Measurements from ENCODE around the gene SLC41A2.
"Not testable (repeated sequence)": the region's sequence is repeated elsewhere in the genome, so short reads cannot be mapped to it uniquely, and the experiment has no call there.

The SLC41A2 gene, protein sequence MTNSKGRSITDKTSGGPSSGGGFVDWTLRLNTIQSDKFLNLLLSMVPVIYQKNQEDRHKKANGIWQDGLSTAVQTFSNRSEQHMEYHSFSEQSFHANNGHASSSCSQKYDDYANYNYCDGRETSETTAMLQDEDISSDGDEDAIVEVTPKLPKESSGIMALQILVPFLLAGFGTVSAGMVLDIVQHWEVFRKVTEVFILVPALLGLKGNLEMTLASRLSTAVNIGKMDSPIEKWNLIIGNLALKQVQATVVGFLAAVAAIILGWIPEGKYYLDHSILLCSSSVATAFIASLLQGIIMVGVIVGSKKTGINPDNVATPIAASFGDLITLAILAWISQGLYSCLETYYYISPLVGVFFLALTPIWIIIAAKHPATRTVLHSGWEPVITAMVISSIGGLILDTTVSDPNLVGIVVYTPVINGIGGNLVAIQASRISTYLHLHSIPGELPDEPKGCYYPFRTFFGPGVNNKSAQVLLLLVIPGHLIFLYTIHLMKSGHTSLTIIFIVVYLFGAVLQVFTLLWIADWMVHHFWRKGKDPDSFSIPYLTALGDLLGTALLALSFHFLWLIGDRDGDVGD

DNA sequence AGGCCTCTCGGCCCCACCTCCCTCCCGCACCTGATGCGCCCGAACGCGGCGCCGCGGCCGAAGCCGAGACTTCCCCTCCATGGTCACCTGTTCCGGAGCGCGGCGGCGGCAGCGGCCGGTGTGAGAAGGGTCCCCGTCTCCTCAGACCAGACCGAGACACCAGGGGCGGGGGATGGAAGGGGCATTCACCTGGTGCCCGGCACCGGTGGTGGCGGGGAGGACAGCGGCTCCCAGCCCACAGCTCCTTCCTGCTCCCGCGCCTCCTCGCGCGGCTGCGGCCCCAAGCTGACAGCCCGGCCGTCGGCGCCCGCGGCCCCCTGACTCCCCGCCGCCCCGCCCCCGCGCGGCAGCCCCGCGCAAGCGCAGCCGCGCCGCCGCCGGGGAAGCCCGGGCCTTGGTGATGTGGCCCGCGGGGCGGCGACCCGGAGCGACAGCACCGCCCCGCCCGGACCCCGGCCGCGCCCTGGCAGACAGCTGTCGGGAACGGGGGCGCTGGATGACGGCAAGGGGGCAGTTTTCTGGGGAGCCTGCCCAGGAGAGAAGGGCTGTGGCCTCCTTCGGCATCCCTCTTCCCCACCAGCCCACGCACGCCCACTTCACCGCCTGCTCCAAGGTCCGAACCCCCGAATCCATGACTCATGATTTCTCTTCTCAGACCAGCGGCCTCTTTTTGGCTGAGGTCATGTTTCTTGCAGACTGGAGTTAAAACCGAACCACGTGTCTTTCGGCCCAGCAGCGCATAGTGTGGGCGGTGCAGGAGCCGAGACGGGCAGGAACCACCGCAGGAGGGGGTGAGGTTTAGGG is at the start of gene SLC41A2:
Gene SLC41A2, minus strand, starts transcription at position 290 of the 804 bp plus-strand sequence. CDS start 29,763 bp downstream, outside the sequence.
- DNase-seq (ENCODE audit: low read depth in 2 of 2) = peak; percentile 62 to 76

GRCh38 chr12:105001476-105001875 is 43.4 kb upstream of the SLC41A2 start:
- no peak for DNase-seq (ENCODE audit: low read depth in 2 of 2)

DNA sequence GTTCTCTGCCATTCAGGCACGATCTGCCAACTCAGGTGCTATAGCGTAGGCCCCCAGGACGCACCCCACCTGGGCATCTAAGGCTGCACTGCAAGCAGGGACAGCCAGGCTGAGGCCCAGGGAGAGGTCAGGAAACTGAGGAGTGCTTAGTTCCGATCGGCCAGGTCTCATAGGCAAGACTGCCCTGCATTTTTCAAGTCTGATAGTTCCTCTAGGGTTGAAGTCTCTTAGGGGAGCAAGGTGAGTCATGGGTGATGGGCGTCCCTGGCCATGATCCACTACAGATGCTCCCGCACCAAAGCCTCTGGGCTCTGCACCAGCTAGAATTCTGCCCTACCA is 41.2 kb upstream of the SLC41A2 start:
- DNase-seq (ENCODE audit: low read depth in 2 of 2) = no peak

DNA sequence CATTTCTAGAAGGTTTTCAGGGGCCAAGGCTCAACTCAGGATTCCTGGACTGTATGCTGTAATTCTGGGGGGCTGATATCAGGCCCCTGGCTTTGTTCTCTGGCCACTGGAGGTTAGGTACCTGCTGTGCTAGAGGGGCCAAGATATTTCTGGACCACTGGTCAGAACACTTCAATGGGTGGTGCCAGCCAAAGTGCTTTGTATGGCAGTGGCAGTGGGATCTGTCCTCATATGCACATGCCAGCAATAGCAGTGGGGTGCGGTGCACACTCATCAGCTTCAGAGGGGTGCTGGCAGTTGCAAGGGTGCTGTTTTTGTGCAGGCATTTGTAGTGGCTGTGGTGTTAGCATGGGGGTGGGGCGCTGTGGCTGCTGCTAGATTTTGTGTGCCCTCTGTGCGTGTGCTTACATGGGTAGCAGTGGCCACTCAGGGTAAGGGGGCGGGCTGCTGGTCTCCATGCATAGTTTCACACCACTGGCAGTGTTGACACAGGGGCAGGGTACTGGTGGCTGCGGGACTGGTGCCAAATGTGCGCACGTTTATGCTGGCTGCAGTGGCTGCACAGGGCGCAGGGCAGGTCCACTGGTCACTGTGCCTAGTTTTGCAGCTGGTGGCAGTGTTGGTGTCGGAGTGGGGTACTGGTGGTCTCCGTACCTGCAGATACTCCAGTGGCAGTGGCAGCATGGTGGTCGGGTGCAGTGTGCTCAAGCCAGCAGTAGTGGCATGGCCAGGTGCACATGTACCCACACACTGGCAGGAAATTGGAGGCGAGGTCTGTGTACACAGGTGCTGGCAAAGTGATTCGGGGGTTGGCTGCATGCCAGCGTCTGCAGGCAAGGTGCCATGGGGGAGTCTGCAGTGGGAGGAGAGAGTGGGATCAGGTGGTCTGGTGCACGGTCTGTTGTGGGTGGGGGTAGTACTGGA is 40.6 kb upstream of the SLC41A2 start:
- no peak for DNase-seq (ENCODE audit: low read depth in 2 of 2)

- DNase-seq (ENCODE audit: low read depth in 2 of 2) = no peak
These were observed 39.5 kb upstream of the SLC41A2 start for GRCh38 chr12:104997541-104997940.

- DNase-seq (ENCODE audit: low read depth in 2 of 2) = no peak
These were observed 36.2 kb upstream of the SLC41A2 start for GRCh38 chr12:104994336-104994735.

DNA sequence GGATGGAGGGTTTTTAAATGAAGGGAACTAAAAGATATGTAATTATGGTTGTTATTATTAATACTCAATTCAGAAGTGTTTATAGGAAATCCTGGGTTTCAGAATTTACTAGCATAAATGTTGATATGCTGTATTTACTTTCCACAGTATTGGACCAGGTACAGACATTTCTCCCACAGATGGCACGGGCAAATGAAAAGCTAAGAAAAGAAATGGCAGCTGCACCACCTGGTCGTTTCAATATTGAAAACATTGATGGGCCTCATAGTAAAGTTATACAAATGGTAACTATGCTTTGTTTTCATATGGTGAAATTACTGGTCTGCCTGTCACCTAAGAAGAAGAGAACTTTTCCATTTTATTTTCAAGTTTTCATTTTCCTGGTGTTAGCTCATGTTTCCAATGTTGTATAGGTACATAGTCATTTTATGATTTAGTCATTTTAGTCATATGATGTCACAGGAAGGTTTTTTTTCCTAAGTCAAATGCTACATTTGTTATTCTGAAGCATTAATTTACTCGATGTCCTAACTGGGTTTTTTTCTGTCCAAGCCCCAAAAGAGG is 33.6 kb upstream of the SLC41A2 start:
- no peak for DNase-seq (ENCODE audit: low read depth in 2 of 2)

- DNase-seq (ENCODE audit: low read depth in 2 of 2) = no peak
These were observed 32.9 kb upstream of the SLC41A2 start for GRCh38 chr12:104990950-104991349.

DNA sequence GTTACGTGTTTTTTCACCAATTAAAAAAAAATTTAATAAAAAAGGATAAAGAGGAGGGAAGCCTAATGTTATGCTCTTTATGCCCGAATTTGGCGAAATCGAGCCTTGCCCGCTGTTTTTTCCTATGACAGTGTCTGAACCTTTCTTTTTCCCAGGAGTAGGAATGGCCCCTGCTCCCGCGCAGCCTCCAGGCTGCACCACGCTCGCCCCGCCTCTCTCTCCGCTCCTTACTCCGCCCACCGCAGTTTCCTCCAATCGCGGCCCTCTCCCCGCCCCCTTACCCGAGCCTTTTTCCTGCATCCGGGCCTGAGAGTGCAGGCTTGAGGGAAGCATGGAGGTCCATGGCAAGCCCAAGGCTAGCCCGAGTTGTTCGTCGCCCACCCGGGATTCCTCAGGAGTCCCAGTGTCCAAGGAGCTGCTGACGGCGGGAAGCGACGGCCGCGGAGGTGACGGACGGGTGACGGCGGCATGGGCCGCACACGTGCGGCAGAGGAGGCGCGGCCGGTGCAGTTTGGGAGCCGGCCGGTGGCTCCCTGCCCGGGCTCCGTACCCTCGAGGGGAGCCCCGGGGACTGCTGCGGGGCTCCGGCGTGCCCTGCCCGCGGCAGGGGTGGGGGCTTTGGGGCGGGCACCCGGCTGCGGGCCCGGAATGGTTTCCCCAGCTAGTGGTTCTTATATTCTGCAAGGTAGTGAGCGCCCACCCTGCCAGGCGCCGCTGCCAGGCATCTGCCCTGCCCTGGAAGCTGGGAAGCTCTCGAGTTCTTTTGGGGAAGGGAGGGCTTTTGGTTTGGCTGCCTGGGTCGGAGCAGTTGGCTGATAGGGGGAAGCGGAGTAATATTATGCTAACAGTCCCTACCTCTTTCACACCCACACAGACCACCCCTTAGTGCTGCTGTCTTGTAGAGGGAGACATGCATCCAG is 28.2 kb upstream of the SLC41A2 start, which contains the start of gene NOPCHAP1:
Gene NOPCHAP1, plus strand, starts transcription at position 295 of the 920 bp plus-strand sequence. Its CDS starts 37 bp downstream, at position 332.
- peak; percentile 83 to 84 for DNase-seq (ENCODE audit: low read depth in 2 of 2)

DNA sequence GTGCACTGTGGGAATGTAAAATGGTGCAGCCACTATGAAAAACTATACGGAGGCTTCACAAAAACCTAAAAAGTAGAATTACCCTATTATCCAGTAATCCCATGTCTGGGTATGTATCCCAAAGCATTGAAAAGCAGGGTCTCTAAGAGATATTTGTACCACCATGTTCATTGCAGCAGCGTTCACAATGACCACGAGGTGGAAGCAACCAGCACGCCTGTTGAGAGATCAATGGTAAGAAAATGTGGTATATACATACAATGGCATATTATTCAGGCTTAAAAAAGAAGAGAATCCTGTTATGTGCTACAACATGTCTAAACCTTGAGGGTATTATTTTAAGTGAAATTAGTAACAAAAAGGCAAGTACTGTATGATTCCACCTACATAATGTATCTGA is 27.1 kb upstream of the SLC41A2 start:
- DNase-seq (ENCODE audit: low read depth in 2 of 2) = no peak

- not testable (repeated sequence) for DNase-seq (ENCODE audit: low read depth in 2 of 2)
These were observed 19.6 kb upstream of the SLC41A2 start for GRCh38 chr12:104977688-104978087.

GRCh38 chr12:104976703-104977102 is 18.6 kb upstream of the SLC41A2 start:
- DNase-seq (ENCODE audit: low read depth in 2 of 2) = no peak

DNA sequence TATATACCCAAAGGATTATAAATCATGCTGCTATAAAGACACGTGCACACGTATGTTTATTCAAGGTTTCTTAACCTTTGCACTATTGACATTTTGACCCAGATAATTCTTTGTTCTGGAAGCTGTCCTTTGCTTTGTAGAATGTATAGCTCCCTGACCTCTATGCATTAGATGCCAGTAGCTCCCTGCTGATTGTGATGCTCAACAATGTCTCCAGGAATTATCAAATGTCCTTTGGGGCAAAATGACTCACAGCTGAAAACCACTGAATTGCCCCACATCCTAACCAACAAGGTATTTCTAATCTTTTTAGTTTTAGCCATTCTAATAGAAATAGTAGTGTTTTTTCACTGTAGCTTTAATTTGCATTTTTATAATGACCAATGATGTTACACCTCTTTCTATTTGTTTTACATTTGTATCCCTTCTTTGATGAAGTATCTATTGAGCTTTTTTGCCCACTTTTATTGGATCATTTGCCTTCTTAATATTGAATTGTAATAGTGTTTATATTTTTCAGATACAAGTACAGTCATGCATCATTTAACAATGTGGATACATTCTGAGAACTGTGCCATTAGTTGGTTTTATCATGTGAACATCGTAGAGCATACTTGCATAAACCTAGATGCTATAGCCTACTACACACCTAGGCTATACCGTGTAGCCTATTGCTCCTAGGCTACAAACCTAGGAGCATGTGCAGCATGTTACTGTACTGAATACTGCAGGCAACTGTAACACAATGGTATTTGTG is 17.7 kb upstream of the SLC41A2 start:
- no peak for DNase-seq (ENCODE audit: low read depth in 2 of 2)

DNA sequence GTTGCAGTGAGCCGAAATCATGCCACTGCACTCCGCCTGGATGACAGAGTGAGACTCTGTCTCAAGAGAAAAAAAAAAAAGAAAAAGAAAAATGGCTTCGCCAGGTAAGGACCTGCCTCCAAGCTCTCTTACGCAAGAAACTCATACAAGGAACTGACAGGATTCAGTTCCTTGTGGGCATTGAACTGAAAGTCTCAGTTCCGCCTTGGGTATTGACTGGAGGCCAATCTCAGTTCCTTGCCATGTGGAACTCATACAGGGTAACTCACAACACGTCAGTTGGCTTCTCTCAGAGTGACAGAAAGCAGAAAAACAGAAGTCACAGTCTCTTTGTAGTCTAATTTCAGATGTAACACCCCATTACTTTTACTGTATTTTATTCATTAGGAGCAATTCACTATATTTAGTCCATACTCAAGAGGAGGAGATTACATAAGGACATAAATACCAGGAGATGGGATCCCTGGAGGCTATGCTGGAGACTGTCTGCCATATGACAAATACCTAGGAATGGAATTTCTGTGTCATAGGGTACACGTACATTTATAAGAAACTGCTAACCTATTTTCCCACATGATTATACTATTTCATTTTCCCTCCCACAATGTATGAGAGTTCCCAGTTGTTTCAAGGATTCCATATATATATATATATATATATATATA is 16.7 kb upstream of the SLC41A2 start:
- no peak for DNase-seq (ENCODE audit: low read depth in 2 of 2)

- no peak for DNase-seq (ENCODE audit: low read depth in 2 of 2)
These were observed 15.2 kb upstream of the SLC41A2 start for GRCh38 chr12:104973250-104973649.

DNA sequence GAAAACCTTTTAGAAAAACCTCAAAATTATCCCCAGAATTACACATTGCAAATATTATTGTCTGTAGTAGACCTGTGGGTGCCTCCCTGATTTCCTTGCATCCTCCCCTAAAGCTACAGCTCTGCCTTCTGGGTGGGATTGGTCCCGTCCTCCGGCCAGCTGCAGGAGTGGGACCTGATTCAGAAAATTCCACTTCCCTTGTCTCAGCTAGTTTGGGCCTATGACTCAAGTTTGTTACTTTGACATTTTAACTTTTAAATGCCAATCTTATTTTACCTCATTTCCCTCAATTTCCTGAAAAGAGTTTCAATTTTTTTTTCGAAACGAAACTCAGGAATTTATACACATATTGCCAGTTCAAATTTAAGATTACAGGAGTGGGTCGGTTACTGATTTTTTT is 13.2 kb upstream of the SLC41A2 start:
- DNase-seq (ENCODE audit: low read depth in 2 of 2) = no peak

DNA sequence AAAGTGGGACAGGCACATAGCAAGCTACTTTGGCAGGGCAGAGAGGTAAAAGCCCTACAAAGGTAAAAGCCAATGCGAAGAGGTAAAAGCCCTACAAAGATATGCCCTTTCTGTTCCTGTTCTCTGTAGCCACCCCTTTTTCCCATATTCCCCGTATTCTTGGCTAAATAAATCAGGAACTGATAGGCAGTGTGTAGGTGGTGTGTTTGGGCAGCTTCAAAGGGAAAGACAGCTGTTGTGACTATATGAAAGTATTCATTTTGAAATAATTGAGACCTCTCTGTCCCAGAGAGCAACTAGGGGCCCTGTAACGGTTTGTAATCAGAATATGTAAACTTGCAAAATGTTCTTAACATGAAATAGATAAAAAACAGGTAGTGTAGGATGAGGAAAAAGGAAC is 11.3 kb upstream of the SLC41A2 start:
- no peak for DNase-seq (ENCODE audit: low read depth in 2 of 2)

GRCh38 chr12:104966677-104967076 is 8.6 kb upstream of the SLC41A2 start:
- no peak for DNase-seq (ENCODE audit: low read depth in 2 of 2)

GRCh38 chr12:104964856-104965205 is 6.7 kb upstream of the SLC41A2 start:
- DNase-seq (ENCODE audit: low read depth in 2 of 2) = no peak

Measured in stimulated activated CD4-positive, alpha-beta T cell treated with anti-CD3 and anti-CD28 coated beads, Interleukin-4, amount 100 ng/mL, for 48 hours (primary cell).